Measurements from ENCODE around the gene ILF2.
"Not testable (repeated sequence)": the region's sequence is repeated elsewhere in the genome, so short reads cannot be mapped to it uniquely, and the experiment has no call there.

ILF2 gene

GRCh38 chr1:153679337-153680119 is 8.7 kb upstream of the ILF2 start:
- DNase-seq (ENCODE audit: low read depth), result no peak

- DNase-seq (ENCODE audit: low read depth), result no peak
Observed at GRCh38 chr1:153678519-153679336, 7.9 kb upstream of the ILF2 start, which contains the start of gene NPR1. TSS of gene NPR1 (plus strand) at chr1:153678688. CDS start at chr1:153679109, 421 bp downstream.

- no peak for DNase-seq (ENCODE audit: low read depth)
Observed at GRCh38 chr1:153677718-153678518, 7.1 kb upstream of the ILF2 start.

GRCh38 chr1:153673511-153673910 is 2.7 kb upstream of the ILF2 start:
- DNase-seq (ENCODE audit: low read depth), result no peak

GRCh38 chr1:153671628-153672353 is 998 bp upstream of the ILF2 start:
- DNase-seq (ENCODE audit: low read depth), result not testable (repeated sequence)

- DNase-seq (ENCODE audit: low read depth), result no peak
Observed at GRCh38 chr1:153670257-153670858, 435 bp downstream of the ILF2 start.

GRCh38 chr1:153669606-153670005 is 1.2 kb downstream of the ILF2 start:
- DNase-seq (ENCODE audit: low read depth), result no peak

- not testable (repeated sequence) for DNase-seq (ENCODE audit: low read depth)
Observed at GRCh38 chr1:153668672-153669071, 2.1 kb downstream of the ILF2 start.

- DNase-seq (ENCODE audit: low read depth), result no peak
Observed at GRCh38 chr1:153667439-153667838, 3.4 kb downstream of the ILF2 start.

- DNase-seq (ENCODE audit: low read depth), result no peak
Observed at GRCh38 chr1:153663211-153663610, 7.6 kb downstream of the ILF2 start.

- no peak for DNase-seq (ENCODE audit: low read depth)
Observed at GRCh38 chr1:153662269-153662668, 8.5 kb downstream of the ILF2 start.

GRCh38 chr1:153661111-153661708 is 9.6 kb downstream of the ILF2 start:
- DNase-seq (ENCODE audit: low read depth), result no peak

GRCh38 chr1:153659656-153660055 is 11.1 kb downstream of the ILF2 start:
- DNase-seq (ENCODE audit: low read depth), result no peak

- no peak for DNase-seq (ENCODE audit: low read depth)
Observed at GRCh38 chr1:153659175-153659534, 11.6 kb downstream of the ILF2 start.

GRCh38 chr1:153658400-153659174 is 12.2 kb downstream of the ILF2 start, which contains the start of gene SNAPIN:
TSS of gene SNAPIN (plus strand) at chr1:153658703. CDS start at chr1:153658744, 41 bp downstream.
- no peak for DNase-seq (ENCODE audit: low read depth)

- no peak for DNase-seq (ENCODE audit: low read depth)
Observed at GRCh38 chr1:153655333-153655732, 15.5 kb downstream of the ILF2 start.

- no peak for DNase-seq (ENCODE audit: low read depth)
Observed at GRCh38 chr1:153652805-153653500, 17.8 kb downstream of the ILF2 start.

GRCh38 chr1:153651771-153652170 is 19.0 kb downstream of the ILF2 start:
- DNase-seq (ENCODE audit: low read depth), result no peak

- DNase-seq (ENCODE audit: low read depth), result no peak
Observed at GRCh38 chr1:153649863-153650235, 20.9 kb downstream of the ILF2 start.
